Measurements from ENCODE around the gene CD6. TPM values are rescaled to one million over a fixed set of nuclear protein-coding genes. Genes with fewer than 3 reads are reported as not detected.

CD6 gene
- total and polyA plus RNA-seq, 2 donors (not counting 3 experiments of a cell fraction or from before 2014, with no cell fraction given): not detected

- Histone ChIP-seq H3K9me3 (replicated peaks; ENCODE audit: control insufficient read depth, insufficient read depth, low read length) (no peaks in the 10 kb centered on the region), H3K27me3 (ENCODE audit: control insufficient read depth in 2 of 2, insufficient read depth in 2 of 2, low read length in 2 of 2) (peaks cover 2 to 5% of the 10 kb centered on the region in 2 experiments), H3K9ac (replicated peaks; ENCODE audit: extremely low read depth, insufficient read depth, low read length) (no peak overlapping the region), H3K4me2 (ENCODE audit: insufficient read depth, low read length) (no peak overlapping the region), H3K4me1 (ENCODE audit: control insufficient read depth, extremely low read depth, insufficient read depth, low read length) (no peaks in the 10 kb centered on the region), H3K36me3 (ENCODE audit: control insufficient read depth in 2 of 2, extremely low read depth in 1 of 2, insufficient read depth in 2 of 2, low read length in 2 of 2) (no peaks in the 10 kb centered on the region), H3K4me3 (replicated peaks in 1 of 3; ENCODE audit: insufficient read depth in 1 of 3, low read depth in 1 of 3, low read length in 3 of 3) (no peak overlapping the region), H3K27ac (ENCODE audit: insufficient read depth, low read depth, low read length) (no peak overlapping the region), H4K20me1 (replicated peaks; ENCODE audit: control insufficient read depth, extremely low read depth, insufficient read depth, low read length) (no peaks in the 10 kb centered on the region), H2AFZ (ENCODE audit: low read depth, low read length) (no peak overlapping the region), H3K9me1 (replicated peaks; ENCODE audit: control insufficient read depth, extremely low read depth, insufficient read depth, low read length) (no peaks in the 10 kb centered on the region), H3K79me2 (ENCODE audit: control insufficient read depth, insufficient read depth, low read length) (no peaks in the 10 kb centered on the region)
- intact Hi-C loops (cut with micrococcal nuclease) (no loop called here), dilution Hi-C loops (cut with MboI; ENCODE audit: extremely low pct_ligation_motif_present, low sequenced_read_pairs) (no loop called here)
- DNase-seq (ENCODE audit: low read depth, low spot score) (no peak), FAIRE-seq (no peak)
- no TSS peak for BruUV-seq (replicated peaks)
- CTCF ChIA-PET: no interaction called here
- POLR2A ChIA-PET: no interaction called here
- TF ChIP-seq GATA2 (IDR thresholded peaks at IDR 0.05; ENCODE audit: insufficient read depth, insufficient read length, low read depth, low read length): no peak
- no peak for TF ChIP-seq JUN (IDR thresholded peaks at IDR 0.05; ENCODE audit: borderline replicate concordance, insufficient read depth, insufficient read length, low read depth)
- no peak for TF ChIP-seq POLR2A (IDR thresholded peaks at IDR 0.05; ENCODE audit: low read depth, low read length)
- TF ChIP-seq, protein P1, sequence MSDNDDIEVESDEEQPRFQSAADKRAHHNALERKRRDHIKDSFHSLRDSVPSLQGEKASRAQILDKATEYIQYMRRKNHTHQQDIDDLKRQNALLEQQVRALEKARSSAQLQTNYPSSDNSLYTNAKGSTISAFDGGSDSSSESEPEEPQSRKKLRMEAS (IDR thresholded peaks at IDR 0.05; ENCODE audit: insufficient read depth, insufficient read length): no peak
- TF ChIP-seq, protein P2, sequence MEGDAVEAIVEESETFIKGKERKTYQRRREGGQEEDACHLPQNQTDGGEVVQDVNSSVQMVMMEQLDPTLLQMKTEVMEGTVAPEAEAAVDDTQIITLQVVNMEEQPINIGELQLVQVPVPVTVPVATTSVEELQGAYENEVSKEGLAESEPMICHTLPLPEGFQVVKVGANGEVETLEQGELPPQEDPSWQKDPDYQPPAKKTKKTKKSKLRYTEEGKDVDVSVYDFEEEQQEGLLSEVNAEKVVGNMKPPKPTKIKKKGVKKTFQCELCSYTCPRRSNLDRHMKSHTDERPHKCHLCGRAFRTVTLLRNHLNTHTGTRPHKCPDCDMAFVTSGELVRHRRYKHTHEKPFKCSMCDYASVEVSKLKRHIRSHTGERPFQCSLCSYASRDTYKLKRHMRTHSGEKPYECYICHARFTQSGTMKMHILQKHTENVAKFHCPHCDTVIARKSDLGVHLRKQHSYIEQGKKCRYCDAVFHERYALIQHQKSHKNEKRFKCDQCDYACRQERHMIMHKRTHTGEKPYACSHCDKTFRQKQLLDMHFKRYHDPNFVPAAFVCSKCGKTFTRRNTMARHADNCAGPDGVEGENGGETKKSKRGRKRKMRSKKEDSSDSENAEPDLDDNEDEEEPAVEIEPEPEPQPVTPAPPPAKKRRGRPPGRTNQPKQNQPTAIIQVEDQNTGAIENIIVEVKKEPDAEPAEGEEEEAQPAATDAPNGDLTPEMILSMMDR (IDR thresholded peaks at IDR 0.05; ENCODE audit: extremely low read depth in 1 of 2, insufficient read depth in 1 of 2, low read depth in 1 of 2, low read length in 2 of 2): no peak
- no peak for TF ChIP-seq FOS (IDR thresholded peaks at IDR 0.05; ENCODE audit: borderline replicate concordance, insufficient read depth, low read length)
- no peak for TF ChIP-seq EZH2 (IDR thresholded peaks at IDR 0.05; ENCODE audit: borderline replicate concordance, low read depth, low read length, severe bottlenecking)
- TF ChIP-seq POLR2AphosphoS5 (IDR thresholded peaks at IDR 0.05; ENCODE audit: insufficient read depth, low read depth, low read length): no peak
- TF ChIP-seq MYC (IDR thresholded peaks at IDR 0.05; ENCODE audit: low read depth, low read length): no peak
Observed at GRCh38 chr11:61020551-61021235, 49.2 kb downstream of the CD6 start.
